NOMO-1 treated with dmso at 0.1 percent for 144 hours (cell line): ENCODE results near the gene SCUBE1.

ENCODE experiments used
- DNase-seq: peaks from one replicate; lab custom pipeline; 2025; ENCODE audit not compliant: unreplicated experiment; lab: John Stamatoyannopoulos, UW

Gene SCUBE1

GRCh38 chr22:43303166-43303565 is 40.0 kb downstream of the SCUBE1 start:
- no peak for DNase-seq

- no peak for DNase-seq
Measured at GRCh38 chr22:43302531-43303041, 40.6 kb downstream of the SCUBE1 start.

DNA sequence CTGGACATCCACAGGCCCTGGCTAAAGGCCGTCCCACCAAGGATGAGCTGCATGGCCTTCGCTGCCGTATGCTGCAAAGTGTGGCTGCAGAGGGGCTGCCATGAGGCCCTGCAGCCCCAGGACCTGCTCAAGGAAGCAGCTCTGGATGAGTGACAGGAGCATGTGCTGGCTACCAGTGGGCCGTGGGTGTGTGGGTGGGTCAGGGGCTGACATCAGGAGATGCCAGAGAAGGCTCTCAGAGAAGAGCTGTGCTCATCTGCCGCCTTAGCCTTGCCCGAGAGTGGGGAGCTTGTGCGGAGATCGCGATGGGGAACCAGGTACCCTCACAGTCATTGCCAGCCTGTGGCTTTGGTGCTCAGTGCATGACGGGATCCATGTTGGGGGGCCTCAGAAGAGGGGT is 41.3 kb downstream of the SCUBE1 start:
- DNase-seq = no peak

GRCh38 chr22:43300891-43301676 is 42.1 kb downstream of the SCUBE1 start:
- DNase-seq = no peak

DNA sequence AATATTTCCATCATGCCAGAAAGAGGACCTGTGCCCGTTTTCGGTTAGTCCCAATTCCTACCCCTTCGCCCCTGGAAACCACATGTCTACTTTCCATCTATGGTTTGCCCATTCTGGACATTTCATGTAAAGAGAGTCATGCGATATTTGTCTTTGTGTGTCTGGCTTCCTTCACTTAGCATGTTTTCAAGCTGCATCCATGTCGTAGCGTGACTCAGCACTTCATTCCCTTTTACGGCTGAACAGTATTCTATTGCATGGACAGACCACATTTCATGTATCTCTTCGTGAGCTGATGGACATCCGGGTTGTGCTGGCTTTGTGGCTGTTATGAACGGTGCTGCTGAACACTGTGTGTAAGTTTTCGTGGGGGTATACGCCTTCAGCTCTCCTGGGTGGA is 43.4 kb downstream of the SCUBE1 start:
- DNase-seq = no peak

DNA sequence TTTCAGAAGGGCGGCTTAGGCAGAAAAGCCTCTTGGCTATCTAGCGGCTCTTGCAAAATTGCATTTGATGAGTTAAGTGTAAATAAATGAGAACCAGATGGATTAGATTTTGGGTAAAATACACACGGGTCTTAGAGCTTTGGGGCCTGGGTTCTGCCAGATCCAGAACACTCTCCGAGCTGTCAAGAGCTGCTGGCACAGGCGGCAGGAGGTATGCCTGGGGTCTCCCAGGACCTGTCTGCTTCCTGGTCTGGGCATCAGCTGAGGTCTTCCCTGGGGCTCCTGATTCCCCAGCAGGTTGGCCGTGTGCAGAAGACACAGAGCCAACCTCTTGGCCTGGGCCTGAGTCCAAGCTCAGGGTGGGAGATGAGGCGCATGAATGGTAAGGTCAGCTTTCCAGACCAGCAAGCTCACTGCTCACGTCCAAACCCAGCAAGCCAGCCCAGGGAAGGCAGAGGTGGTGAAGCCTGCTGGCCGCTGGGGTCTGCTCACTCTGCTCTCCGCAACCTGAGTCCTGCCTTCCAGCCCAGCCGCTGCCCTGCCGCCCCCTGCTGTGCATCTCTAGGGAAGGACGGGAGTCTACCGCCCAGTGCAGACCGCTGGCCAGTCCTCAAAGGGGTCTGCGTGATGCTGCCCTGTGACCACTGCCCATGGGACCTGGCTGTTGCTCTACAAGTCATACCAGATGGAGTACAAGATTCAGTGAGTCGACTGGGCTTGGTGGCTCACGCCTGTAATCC is 44.9 kb downstream of the SCUBE1 start:
- no peak for DNase-seq

- DNase-seq = no peak
Measured at GRCh38 chr22:43297270-43298061, 45.7 kb downstream of the SCUBE1 start.

DNA sequence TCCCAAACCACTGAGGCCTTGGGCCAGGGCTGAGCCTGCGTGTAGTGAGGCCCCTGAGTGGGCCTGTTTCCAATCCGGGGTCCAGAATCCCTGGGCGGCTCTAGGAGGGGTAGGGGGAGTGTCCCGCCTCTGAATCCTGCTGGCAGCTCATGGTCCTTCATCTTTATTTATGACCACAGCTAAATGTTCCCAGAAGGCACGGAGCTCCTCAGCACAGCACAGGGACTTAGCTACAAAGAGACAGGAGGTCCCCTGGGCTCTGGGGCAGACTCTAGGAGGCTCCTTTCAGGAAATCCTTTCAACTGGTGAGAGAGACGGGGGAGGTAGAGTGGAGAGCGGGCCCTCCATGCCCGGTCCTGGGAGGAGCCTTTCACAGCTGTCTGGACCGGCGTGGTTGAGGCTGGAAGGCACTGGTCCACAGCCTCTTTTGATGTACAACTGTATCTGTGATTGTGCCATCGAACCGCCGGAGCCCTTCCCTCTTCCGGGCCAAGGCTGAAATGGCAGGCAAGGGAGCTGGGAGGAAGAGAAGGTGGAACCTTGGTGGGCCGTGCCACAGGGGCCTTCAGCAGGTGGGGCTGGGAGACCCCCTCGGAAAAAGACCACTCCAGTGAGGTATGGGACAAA is 46.8 kb downstream of the SCUBE1 start:
- no peak for DNase-seq

DNA sequence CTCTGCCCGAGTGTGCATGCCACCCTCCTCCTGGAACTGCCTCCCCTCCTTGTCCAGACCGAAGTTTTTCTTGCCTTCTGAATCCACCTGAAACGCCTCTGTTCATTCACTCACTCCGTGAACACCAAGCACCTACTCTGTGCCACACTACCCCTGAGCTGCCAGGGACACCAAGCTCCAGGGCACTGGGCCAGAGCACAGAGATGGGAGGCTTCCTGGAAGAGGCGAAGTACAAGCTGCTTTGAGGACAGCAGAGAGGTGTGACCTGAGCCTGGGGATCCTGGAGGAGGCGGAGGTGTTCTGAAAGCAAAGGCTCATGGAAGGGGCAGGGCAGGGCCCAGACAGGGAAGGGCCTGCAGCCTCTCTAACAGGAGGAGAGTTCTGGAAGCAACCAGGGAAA is 47.5 kb downstream of the SCUBE1 start:
- DNase-seq = no peak

GRCh38 chr22:43295173-43295572 is 48.0 kb downstream of the SCUBE1 start:
- no peak for DNase-seq

GRCh38 chr22:43293655-43294392 is 49.3 kb downstream of the SCUBE1 start:
- no peak for DNase-seq

DNA sequence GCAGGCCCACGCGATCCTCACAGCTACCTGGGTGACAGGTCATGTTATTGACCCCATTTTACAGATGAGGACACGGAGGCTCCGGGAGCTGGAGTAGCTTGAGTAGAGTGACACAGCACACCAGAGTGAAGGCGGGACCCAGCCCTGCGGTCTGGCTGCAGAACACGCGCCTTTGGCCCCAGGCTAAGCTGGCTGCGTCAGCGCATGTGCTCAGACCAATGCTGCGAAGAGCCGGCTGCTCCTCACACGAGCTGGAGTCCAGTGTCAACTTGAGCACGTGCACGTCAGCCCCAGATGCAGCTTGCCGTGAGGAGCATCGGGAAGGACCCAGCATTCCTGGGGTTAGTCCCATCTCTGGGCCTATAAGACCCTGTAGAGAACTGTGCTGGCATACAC is 49.9 kb downstream of the SCUBE1 start:
- DNase-seq = no peak

DNA sequence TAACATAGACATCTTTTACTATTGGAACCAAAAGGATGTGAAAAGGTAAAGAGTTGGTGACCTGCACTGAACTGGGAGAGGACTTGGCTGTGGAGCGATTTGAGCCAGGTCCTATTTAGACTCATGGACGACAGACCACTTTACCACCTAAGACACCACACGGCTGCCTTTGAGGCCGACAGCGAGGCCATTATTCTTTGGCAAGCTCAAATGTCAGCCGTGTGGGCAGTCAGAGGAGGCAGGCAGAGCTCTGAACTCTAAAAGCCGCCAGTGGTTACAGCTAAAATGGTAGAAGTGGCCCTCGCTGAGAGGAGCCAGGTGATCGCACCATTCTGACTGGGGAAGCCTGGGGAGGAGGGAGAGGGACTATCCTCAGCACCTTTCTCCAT is 50.5 kb downstream of the SCUBE1 start:
- no peak for DNase-seq

- DNase-seq = no peak
Measured at GRCh38 chr22:43291381-43291780, 51.8 kb downstream of the SCUBE1 start.

GRCh38 chr22:43289976-43290721 is 53.0 kb downstream of the SCUBE1 start:
- DNase-seq = no peak

GRCh38 chr22:43289531-43289963 is 53.6 kb downstream of the SCUBE1 start:
- DNase-seq = no peak

DNA sequence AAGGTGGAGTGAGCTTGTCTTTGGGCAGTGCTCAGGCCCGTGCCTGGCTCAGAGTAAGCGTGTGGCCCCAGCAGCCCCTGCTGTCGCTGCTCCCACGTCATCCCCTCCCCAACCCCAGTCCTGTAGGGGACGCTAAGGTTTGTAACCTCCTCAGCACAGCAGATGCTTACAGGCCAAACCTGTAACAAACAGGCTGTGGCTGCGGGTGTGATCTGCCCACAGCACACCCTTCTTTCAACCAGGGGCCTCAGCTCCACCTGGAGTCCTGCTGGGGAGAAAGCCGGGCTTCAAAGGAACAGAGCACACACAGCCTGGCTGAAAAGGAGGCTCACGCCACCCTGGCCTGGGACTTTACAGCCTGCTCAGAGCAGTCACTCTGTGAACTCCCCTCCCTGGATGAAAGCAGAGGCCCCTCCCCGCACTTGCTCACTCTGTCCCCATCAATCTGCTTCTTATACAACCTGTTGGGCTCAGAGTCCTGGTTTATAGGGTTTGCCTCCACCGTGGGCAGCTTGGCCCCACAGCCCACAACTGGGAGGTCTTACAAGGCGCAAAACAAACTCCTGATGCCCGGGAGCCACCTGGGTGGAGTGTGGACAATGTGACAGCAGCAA is 54.3 kb downstream of the SCUBE1 start:
- no peak for DNase-seq

- DNase-seq = no peak
Measured at GRCh38 chr22:43288378-43288777, 54.8 kb downstream of the SCUBE1 start.

DNA sequence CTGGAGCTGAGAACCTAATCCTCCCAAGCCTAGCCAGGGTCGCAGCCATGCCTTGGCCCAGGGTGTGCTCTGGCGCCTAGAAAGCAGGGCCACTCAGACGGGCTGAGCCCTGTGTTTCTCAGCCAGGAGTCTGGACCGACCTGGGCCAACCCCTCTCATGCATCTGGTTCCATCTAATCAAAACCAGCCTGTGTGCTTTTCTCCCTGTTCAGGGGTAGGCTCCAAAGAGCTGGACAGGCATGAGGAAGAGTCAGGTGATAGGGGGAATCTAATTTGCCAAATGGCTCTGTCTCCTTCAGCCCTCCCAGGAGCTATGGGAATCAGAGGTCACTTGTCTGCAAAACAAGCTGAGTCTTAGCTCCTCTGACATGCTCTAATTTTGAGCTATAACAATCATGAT is 55.7 kb downstream of the SCUBE1 start:
- DNase-seq = no peak
